ENCODE results near the gene RIN3.

RIN3 gene

GRCh38 chr14:92511453-92512238 lies 1.9 kb upstream of the RIN3 start:
- no peak for DNase-seq (ENCODE audit: low spot score)

- no peak for DNase-seq (ENCODE audit: low spot score)
These were observed 776 bp upstream of the RIN3 start for GRCh38 chr14:92512807-92513203.

GRCh38 chr14:92513966-92514843 lies 624 bp downstream of the RIN3 start:
- no peak for DNase-seq (ENCODE audit: low spot score)

GRCh38 chr14:92514844-92515514 lies 1.4 kb downstream of the RIN3 start:
- no peak for DNase-seq (ENCODE audit: low spot score)

GRCh38 chr14:92515546-92516343 lies 2.2 kb downstream of the RIN3 start:
- peak; percentile 39 for DNase-seq (ENCODE audit: low spot score)

- DNase-seq (ENCODE audit: low spot score), result no peak
These were observed 2.9 kb downstream of the RIN3 start for GRCh38 chr14:92516344-92516965.

- DNase-seq (ENCODE audit: low spot score), result no peak
These were observed 3.5 kb downstream of the RIN3 start for GRCh38 chr14:92516966-92517506.

- DNase-seq (ENCODE audit: low spot score), result no peak
These were observed 4.2 kb downstream of the RIN3 start for GRCh38 chr14:92517761-92518160.

GRCh38 chr14:92519246-92520101 lies 5.9 kb downstream of the RIN3 start:
- no peak for DNase-seq (ENCODE audit: low spot score)

GRCh38 chr14:92520102-92521057 lies 6.8 kb downstream of the RIN3 start:
- DNase-seq (ENCODE audit: low spot score), result no peak

- DNase-seq (ENCODE audit: low spot score), result no peak
These were observed 7.5 kb downstream of the RIN3 start for GRCh38 chr14:92521058-92521415.

- DNase-seq (ENCODE audit: low spot score), result no peak
These were observed 10.2 kb downstream of the RIN3 start for GRCh38 chr14:92523752-92524151.

- no peak for DNase-seq (ENCODE audit: low spot score)
These were observed 11.1 kb downstream of the RIN3 start for GRCh38 chr14:92524602-92525185.

- no peak for DNase-seq (ENCODE audit: low spot score)
These were observed 11.9 kb downstream of the RIN3 start for GRCh38 chr14:92525322-92526095.

GRCh38 chr14:92527721-92528120 lies 14.1 kb downstream of the RIN3 start:
- no peak for DNase-seq (ENCODE audit: low spot score)

- DNase-seq (ENCODE audit: low spot score), result no peak
These were observed 15.0 kb downstream of the RIN3 start for GRCh38 chr14:92528486-92529100.

GRCh38 chr14:92529903-92530302 lies 16.3 kb downstream of the RIN3 start:
- DNase-seq (ENCODE audit: low spot score), result no peak
